OCI-M1 (cell line): ENCODE data around the gene MOK.
"Not testable (repeated sequence)": the region's sequence is repeated elsewhere in the genome, so short reads cannot be mapped to it uniquely, and the experiment has no call there.

Experiments
- DNase-seq: peaks from one replicate; lab custom pipeline; 2025; lab: John Stamatoyannopoulos, UW

MOK gene

DNA sequence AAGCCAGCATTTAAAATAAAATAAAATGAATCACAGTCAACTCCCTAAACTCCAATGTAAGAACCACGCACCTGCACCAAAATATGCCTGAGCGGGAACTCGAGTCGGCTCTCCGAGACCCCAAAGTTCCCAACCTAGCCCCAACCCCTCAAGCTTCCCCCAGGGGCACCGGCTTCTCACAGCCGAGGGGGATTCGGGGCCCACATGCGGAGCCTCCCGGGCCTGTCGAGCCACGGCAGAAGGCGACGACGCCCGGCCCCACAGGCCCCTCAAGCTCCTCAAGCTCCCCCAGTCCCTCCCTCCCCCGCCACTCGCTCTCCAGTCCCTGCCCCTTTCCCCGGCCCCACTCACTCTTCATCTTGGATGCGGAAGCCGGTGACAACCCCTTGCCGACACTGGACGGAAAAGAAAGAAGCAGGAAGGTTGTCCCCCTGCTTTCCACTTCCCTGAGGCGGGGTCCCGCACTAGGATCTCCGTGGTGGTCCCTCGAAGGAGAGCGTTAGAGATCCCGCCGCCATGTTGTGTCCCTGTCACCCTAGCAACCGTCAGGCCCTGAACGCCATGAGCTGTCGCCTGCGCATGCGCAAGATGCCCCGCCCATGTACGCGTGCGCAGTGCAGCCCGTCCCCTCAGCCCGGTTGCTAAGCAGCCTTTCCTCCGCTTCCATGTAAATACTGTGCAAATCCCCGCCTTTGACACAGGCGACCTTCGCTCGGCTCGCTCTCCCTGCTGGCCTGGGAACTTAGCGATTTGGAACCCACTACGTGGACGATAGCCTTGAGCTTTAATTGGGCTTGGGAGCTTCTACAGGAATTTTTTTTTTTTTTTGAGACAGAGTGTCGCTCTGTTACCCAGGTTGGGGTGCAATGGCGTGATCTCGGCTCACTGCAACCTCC lies at the start of gene MOK:
Gene MOK (minus strand): TSS at position 554 of the 896 bp plus-strand sequence. CDS start 196 bp downstream, at position 358.
- DNase-seq: peak; percentile 95

- no peak for DNase-seq
These were observed 48.2 kb upstream of the MOK start for GRCh38 chr14:102353126-102353619.

DNA sequence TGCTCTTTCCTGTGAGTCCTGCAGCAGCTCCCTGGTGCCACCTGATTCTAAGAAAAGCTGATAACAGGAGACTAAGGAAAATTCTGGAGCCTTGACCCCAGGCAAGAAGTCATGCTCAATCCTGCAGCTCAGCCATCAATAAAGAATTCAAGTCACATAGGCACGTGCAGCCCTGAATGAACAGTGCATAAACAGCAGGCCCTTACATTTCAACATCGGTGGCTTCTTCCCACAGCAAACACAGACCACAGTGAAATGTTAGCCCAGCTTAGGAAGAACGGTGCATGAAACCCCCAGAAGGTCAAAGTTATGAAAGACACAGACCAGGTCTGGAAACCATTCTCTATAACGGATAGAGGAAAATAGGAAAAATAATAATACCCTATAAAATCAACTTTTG lies 47.2 kb upstream of the MOK start:
- no peak for DNase-seq

- DNase-seq: not testable (repeated sequence)
These were observed 46.6 kb upstream of the MOK start for GRCh38 chr14:102351593-102351992.

- DNase-seq: no peak
These were observed 46.1 kb upstream of the MOK start for GRCh38 chr14:102351023-102351422.

- DNase-seq: no peak
These were observed 43.4 kb upstream of the MOK start for GRCh38 chr14:102348376-102348775.

DNA sequence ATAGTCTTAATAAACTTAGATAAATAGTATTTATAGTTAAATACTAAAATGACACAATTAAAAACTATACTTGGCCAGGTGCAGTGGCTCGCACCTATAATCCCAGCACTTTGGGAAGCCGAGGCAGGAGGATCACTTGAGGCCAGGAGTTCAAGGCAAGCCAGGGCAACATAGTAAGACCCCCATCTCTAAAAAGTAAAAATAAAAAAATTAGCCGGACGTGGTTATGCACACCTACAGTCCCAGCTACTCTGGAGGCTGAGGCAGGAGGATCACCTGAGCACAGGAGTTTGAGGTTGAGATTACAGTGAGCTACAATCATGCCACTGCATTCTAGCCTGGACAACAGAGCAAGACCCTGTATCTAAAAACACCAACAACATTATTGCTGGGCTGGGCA lies 41.7 kb upstream of the MOK start:
- no peak for DNase-seq

DNA sequence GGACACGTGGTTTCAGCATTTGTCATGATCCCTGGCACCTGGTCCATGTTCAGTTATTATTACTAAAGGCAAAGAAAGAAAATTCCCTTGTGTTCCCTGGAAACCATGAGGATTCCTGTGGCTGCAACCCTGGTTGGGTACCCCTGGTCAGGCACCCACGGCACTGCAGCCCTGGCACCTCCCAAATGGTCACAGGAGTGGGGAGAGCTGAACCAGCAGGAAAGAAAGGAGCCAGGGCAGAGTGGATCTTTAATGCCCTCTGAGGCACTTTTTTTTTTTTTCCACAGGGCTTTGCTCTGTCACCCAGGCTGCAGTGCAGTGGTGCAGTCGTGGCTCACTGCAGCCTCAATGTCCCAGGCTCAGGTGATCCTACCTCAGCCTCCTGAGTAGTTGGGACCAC lies 40.3 kb upstream of the MOK start:
- DNase-seq: no peak

DNA sequence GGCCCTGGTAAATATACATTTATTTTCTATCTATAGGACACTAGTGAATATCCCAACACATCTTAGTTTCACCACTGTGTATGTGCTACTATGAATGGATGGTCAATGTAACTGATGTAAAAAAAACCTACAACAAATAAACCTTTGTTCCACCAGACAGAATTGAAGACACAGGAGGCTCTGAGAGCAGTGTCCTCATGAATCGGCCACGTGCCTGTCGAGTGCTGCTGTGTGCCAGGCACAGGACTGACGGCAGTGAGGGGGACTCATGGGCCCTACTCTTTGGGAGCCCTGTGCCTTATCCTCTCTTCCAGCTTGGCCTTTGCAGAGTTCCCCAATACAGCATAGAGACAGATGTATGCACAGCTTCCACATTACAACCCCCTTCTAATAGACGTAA lies 39.5 kb upstream of the MOK start:
- DNase-seq: no peak

DNA sequence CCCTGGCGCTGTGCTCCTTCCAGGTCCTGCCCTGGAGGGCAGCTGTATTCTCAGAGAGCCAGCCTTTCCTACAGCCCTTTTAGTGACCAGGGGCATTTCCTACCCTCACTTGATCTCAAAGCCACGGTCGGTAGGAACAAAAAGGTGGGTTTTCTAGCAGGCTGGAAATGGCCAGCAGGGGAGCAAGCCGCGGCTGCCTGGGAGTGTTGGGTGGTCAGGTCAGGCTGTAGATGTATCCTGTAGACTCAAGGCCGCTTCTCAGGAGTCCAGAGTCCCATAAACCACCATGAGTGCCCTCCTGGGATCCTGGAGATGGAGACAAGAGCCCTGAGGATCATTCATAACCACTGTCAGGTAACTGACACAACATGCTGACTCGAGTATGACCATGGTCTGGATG lies 39.1 kb upstream of the MOK start:
- DNase-seq: no peak

GRCh38 chr14:102342238-102342637 lies 37.3 kb upstream of the MOK start:
- no peak for DNase-seq

DNA sequence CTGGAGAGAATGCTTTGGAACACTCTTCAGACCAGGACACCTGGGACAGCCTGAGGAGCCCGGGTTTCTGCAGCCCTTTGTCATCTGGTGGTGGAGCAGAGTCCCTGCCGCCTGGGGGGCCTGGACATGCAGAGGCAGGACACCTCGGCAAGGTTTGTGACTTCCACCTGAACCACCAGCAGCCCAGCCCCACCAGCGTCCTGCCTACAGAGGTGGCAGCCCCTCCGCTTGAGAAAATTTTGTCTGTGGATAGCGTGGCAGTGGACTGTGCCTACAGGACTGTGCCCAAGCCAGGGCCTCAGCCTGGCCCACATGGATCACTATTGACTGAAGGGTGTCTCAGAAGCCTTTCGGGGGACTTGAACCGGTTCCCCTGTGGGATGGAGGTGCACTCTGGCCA lies 36.6 kb upstream of the MOK start:
- DNase-seq: no peak

- no peak for DNase-seq
These were observed 33.8 kb upstream of the MOK start for GRCh38 chr14:102338724-102339123.

DNA sequence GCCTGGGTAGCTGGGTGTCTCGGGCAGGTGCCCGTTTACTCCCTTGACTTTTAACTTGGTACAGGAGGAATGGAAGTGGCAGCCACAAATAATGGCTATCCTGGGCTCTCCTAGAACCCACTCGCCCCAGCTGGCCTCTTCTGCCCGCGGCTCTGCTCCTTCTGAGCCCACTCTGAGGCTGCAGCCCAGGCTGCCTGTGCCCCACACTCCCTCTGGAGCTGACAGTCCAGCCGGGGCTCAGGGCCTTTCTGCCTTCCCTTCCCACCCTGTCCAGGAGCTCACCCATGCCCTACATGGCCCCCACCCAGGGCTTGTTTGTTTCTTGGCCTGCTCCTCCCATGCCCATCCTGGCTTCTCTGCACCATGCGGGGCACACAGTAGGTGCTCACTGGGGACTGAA lies 30.2 kb upstream of the MOK start:
- DNase-seq: no peak

- no peak for DNase-seq
These were observed 29.1 kb upstream of the MOK start for GRCh38 chr14:102333795-102334705.

GRCh38 chr14:102333390-102333789 lies 28.4 kb upstream of the MOK start:
- DNase-seq: no peak

GRCh38 chr14:102330806-102331205 lies 25.8 kb upstream of the MOK start:
- DNase-seq: no peak

GRCh38 chr14:102329381-102329780 lies 24.4 kb upstream of the MOK start:
- DNase-seq: not testable (repeated sequence)

DNA sequence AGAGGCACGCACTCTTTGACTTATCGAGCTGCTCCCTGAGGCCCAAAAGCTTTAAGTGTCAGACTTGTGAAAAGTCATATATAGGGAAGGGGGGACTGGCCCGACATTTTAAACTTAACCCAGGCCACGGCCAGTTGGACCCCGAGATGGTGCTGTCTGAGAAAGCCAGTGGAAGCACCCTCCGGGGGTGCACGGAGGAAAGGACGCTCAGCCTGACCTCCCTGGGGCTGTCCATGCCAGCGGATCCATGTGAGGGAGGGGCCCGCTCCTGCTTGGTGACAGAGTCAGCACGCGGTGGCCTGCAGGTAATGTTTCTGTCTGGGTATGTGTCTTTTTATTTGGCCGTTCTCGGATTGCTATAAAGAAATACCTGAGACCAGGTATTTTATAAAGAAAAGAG lies 21.6 kb upstream of the MOK start:
- DNase-seq: no peak

GRCh38 chr14:102325791-102326345 lies 20.9 kb upstream of the MOK start:
- no peak for DNase-seq

DNA sequence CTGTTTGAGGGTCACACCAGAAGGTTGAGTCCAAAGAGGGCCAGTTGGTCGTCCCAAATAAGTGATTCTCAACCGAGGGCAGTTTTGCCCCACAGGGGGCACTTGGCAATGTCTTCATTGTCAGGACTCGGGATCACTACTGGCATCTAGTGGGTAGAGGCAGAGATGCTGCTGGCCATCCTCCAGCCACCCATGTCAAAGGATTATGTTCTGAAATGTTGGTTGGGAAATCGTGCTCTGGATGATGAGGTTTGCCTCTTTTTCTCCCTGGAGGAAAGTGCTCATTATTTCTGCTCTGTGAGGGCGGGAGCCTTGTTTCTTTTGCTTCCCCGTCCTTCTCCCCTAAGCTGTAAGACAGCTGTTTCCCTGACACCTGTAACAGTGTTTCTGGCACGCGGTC lies 18.1 kb upstream of the MOK start:
- DNase-seq: peak; percentile 34
